Skeletal muscle satellite cell (primary cell): Measurements from ENCODE around the gene SFXN1.
A peak's percentile ranks its signal among the peaks of the same experiment; 100 is the strongest.
"Not testable (repeated sequence)": the region's sequence is repeated elsewhere in the genome, so short reads cannot be mapped to it uniquely, and the experiment has no call there.

Source experiments
- H3K27me3 ChIP-seq: 2 replicates; pipeline ENCODE4 v1.7.0; 2013; ENCODE audit warnings: low read length; ENCODE audit not compliant: control insufficient read depth, insufficient read depth
- H3K36me3 ChIP-seq: 2 replicates; pipeline ENCODE4 v1.7.0; 2013; ENCODE audit warnings: mild to moderate bottlenecking, control low read depth, low read length; ENCODE audit not compliant: insufficient read depth
- H3K4me1 ChIP-seq: 2 replicates; pipeline ENCODE4 v1.7.0; 2013; ENCODE audit warnings: low read length; ENCODE audit not compliant: control insufficient read depth, insufficient read depth
- H3K4me2 ChIP-seq: 2 replicates; pipeline ENCODE4 v1.7.0; 2013; ENCODE audit warnings: mild to moderate bottlenecking, low read length
- H3K4me3 ChIP-seq: 2 replicates; pipeline ENCODE4 v1.7.0; 2013; ENCODE audit warnings: low read length
- H3K9ac ChIP-seq: 2 replicates; pipeline ENCODE4 v1.7.0; 2013; ENCODE audit warnings: mild to moderate bottlenecking, low read depth, low read length, moderate library complexity
- H3K9me3 ChIP-seq: replicated peaks from 2 replicates; pipeline ENCODE4 v1.7.0; 2013; ENCODE audit warnings: mild to moderate bottlenecking, control low read depth, low read length

The SFXN1 gene

GRCh38 chr5:175526691-175527090, 48.3 kb downstream of the SFXN1 start:
- no peaks in the 10 kb centered on the region for H3K27me3 ChIP-seq
- no peak overlapping the region for H3K9ac ChIP-seq
- no peaks in the 10 kb centered on the region for H3K9me3 ChIP-seq
- no peak overlapping the region for H3K4me3 ChIP-seq
- peaks cover 54% of the 10 kb centered on the region for H3K36me3 ChIP-seq
- H3K4me2 ChIP-seq, result no peak overlapping the region
- no peaks in the 10 kb centered on the region for H3K4me1 ChIP-seq

GRCh38 chr5:175531361-175531760, 53.0 kb downstream of the SFXN1 start:
- Histone ChIP-seq H3K4me2 (no peak overlapping the region), H3K4me3 (no peak overlapping the region), H3K27me3 (no peaks in the 10 kb centered on the region), H3K9ac (no peak overlapping the region), H3K9me3 (no peaks in the 10 kb centered on the region), H3K4me1 (no peaks in the 10 kb centered on the region), H3K36me3 (peaks cover 22% of the 10 kb centered on the region)

GRCh38 chr5:175534070-175534932, 55.9 kb downstream of the SFXN1 start:
- no peaks in the 10 kb centered on the region for H3K4me1 ChIP-seq
- H3K4me2 ChIP-seq, result peak overlapping the region; percentile 30
- peaks cover 4% of the 10 kb centered on the region for H3K36me3 ChIP-seq
- no peak overlapping the region for H3K4me3 ChIP-seq
- no peaks in the 10 kb centered on the region for H3K9me3 ChIP-seq
- H3K27me3 ChIP-seq, result no peaks in the 10 kb centered on the region
- no peak overlapping the region for H3K9ac ChIP-seq

- H3K4me1 ChIP-seq, H3K9ac ChIP-seq, H3K4me3 ChIP-seq, H3K36me3 ChIP-seq, H3K4me2 ChIP-seq, H3K9me3 ChIP-seq, H3K27me3 ChIP-seq: not testable (repeated sequence)
Observed at GRCh38 chr5:175535331-175535730, 57.0 kb downstream of the SFXN1 start.

GRCh38 chr5:175535796-175536195, 57.4 kb downstream of the SFXN1 start:
- Histone ChIP-seq H3K27me3 (no peaks in the 10 kb centered on the region), H3K4me3 (no peak overlapping the region), H3K9me3 (no peaks in the 10 kb centered on the region), H3K4me2 (no peak overlapping the region), H3K36me3 (no peaks in the 10 kb centered on the region), H3K9ac (no peak overlapping the region), H3K4me1 (no peaks in the 10 kb centered on the region)

GRCh38 chr5:175538576-175538975, 60.2 kb downstream of the SFXN1 start:
- H3K4me1 ChIP-seq, result no peaks in the 10 kb centered on the region
- no peak overlapping the region for H3K9ac ChIP-seq
- no peak overlapping the region for H3K4me2 ChIP-seq
- H3K4me3 ChIP-seq, result no peak overlapping the region
- no peaks in the 10 kb centered on the region for H3K36me3 ChIP-seq
- H3K27me3 ChIP-seq, result peaks cover 4% of the 10 kb centered on the region
- no peaks in the 10 kb centered on the region for H3K9me3 ChIP-seq

GRCh38 chr5:175539936-175540335, 61.6 kb downstream of the SFXN1 start:
- no peak overlapping the region for H3K9ac ChIP-seq
- H3K4me2 ChIP-seq, result no peak overlapping the region
- no peaks in the 10 kb centered on the region for H3K9me3 ChIP-seq
- H3K4me3 ChIP-seq, result no peak overlapping the region
- H3K27me3 ChIP-seq, result peaks cover 4% of the 10 kb centered on the region
- H3K36me3 ChIP-seq, result no peaks in the 10 kb centered on the region
- H3K4me1 ChIP-seq, result no peaks in the 10 kb centered on the region

GRCh38 chr5:175541264-175541663, 62.9 kb downstream of the SFXN1 start:
- Histone ChIP-seq H3K4me3 (no peak overlapping the region), H3K9me3 (no peaks in the 10 kb centered on the region), H3K27me3 (peaks cover 4% of the 10 kb centered on the region), H3K36me3 (no peaks in the 10 kb centered on the region), H3K9ac (no peak overlapping the region), H3K4me1 (no peaks in the 10 kb centered on the region), H3K4me2 (no peak overlapping the region)

- Histone ChIP-seq H3K27me3 (peaks cover 4% of the 10 kb centered on the region), H3K4me2 (no peak overlapping the region), H3K9me3 (no peaks in the 10 kb centered on the region), H3K9ac (no peak overlapping the region), H3K4me3 (no peak overlapping the region), H3K36me3 (no peaks in the 10 kb centered on the region), H3K4me1 (no peaks in the 10 kb centered on the region)
Observed at GRCh38 chr5:175542232-175542965, 64.0 kb downstream of the SFXN1 start.

GRCh38 chr5:175542966-175543235, 64.5 kb downstream of the SFXN1 start:
- no peaks in the 10 kb centered on the region for H3K9me3 ChIP-seq
- H3K4me3 ChIP-seq, result no peak overlapping the region
- H3K4me2 ChIP-seq, result no peak overlapping the region
- H3K9ac ChIP-seq, result no peak overlapping the region
- no peaks in the 10 kb centered on the region for H3K4me1 ChIP-seq
- H3K27me3 ChIP-seq, result peaks cover 5% of the 10 kb centered on the region
- H3K36me3 ChIP-seq, result no peaks in the 10 kb centered on the region

GRCh38 chr5:175544108-175544511, 65.8 kb downstream of the SFXN1 start:
- H3K9ac ChIP-seq, result no peak overlapping the region
- H3K4me3 ChIP-seq, result no peak overlapping the region
- H3K36me3 ChIP-seq, result no peaks in the 10 kb centered on the region
- H3K9me3 ChIP-seq, result no peaks in the 10 kb centered on the region
- peaks cover 9% of the 10 kb centered on the region for H3K27me3 ChIP-seq
- H3K4me2 ChIP-seq, result no peak overlapping the region
- no peaks in the 10 kb centered on the region for H3K4me1 ChIP-seq

- Histone ChIP-seq H3K36me3 (no peaks in the 10 kb centered on the region), H3K27me3 (peaks cover 9% of the 10 kb centered on the region), H3K9me3 (no peaks in the 10 kb centered on the region), H3K4me3 (no peak overlapping the region), H3K4me1 (no peaks in the 10 kb centered on the region), H3K9ac (no peak overlapping the region), H3K4me2 (no peak overlapping the region)
Observed at GRCh38 chr5:175544586-175544985, 66.2 kb downstream of the SFXN1 start.
